Large intestine (tissue), 12 donors: ENCODE results near the gene ABCG4. TPM values are rescaled to one million over a fixed set of nuclear protein-coding genes. Genes with fewer than 3 reads are reported as not detected.
"Not testable (repeated sequence)": the region's sequence is repeated elsewhere in the genome, so short reads cannot be mapped to it uniquely, and the experiment has no call there.

Experiments used
- DNase-seq, 2 donors: peaks; one replicate each; pipeline versions ENCODE4 v3.0.0 to v3.0.0-alpha.2; 2013
- H3K27ac ChIP-seq: one replicate; pipeline ENCODE4 v1.5.1; 2013; ENCODE audit warnings: low read length
- H3K27me3 ChIP-seq: 2 replicates; pipeline ENCODE4 v1.6.1; 2013; ENCODE audit warnings: low read length; ENCODE audit not compliant: control insufficient read depth, insufficient read depth
- H3K36me3 ChIP-seq: 2 replicates; pipeline ENCODE4 v1.6.1; 2013; ENCODE audit warnings: low read length; ENCODE audit not compliant: control insufficient read depth, insufficient read depth
- H3K4me1 ChIP-seq: one replicate; pipeline ENCODE4 v1.6.1; 2013; ENCODE audit warnings: low read length; ENCODE audit not compliant: control insufficient read depth, insufficient read depth
- H3K4me3 ChIP-seq: one replicate; pipeline ENCODE4 v1.5.1; 2013; ENCODE audit warnings: low read length
- H3K9me3 ChIP-seq: one replicate; pipeline ENCODE4 v1.6.1; 2013; ENCODE audit warnings: mild to moderate bottlenecking, low read depth, low read length, moderate library complexity; ENCODE audit not compliant: control insufficient read depth
- WGBS: methylation state at CpG from one replicate; pipeline ENCODE4 v1.1.5; 2013; ENCODE audit warnings: low lambda C conversion rate; ENCODE audit not compliant: insufficient coverage; 5-methylcytosine and 5-hydroxymethylcytosine counted together
- long read RNA-seq, 11 donors: transcript quantifications; one replicate each; lab custom pipeline, GENCODE V29; 2026
- polyA plus RNA-seq: library from polyadenylated mRNA; unstranded; fragments of 120-200 nt; gene quantifications from one replicate; pipeline ENCODE4 v1.2.1, GENCODE V29; 2013

ABCG4 gene
- 1.2 TPM for polyA plus RNA-seq
- long read RNA-seq, donor 1 = 0 reads
- long read RNA-seq, donor 2 = 0 reads
- long read RNA-seq, donor 3 = 0 reads
- long read RNA-seq, donor 4 = 0 reads
- long read RNA-seq, donor 5 = 0 reads
- long read RNA-seq, donor 6 = 0 reads
- long read RNA-seq, donor 7 = 0 reads
- long read RNA-seq, donor 8 = 0 reads
- long read RNA-seq, donor 9 = 0 reads
- long read RNA-seq, donor 10 = 0 reads
- long read RNA-seq, donor 11 = 0 reads

GRCh38 chr11:119149018-119149785, at the start of gene ABCG4:
Gene ABCG4 (plus strand): TSS chr11:119149052. CDS start chr11:119149966, 914 bp downstream.
- Histone ChIP-seq H3K4me1 (no peaks in the 10 kb centered on the region), H3K27me3 (peaks cover 52% of the 10 kb centered on the region), H3K4me3 (peak within 1 kb of the TSS; percentile 36), H3K9me3 (peaks cover 3% of the 10 kb centered on the region), H3K36me3 (no peaks in the 10 kb centered on the region), H3K27ac (no peak within 1 kb of the TSS)
- DNase-seq = no peak
- no CpG with 5 or more reads among the region's 73 CpGs for WGBS

- H3K4me3 ChIP-seq = no peak overlapping the region
- H3K9me3 ChIP-seq = peaks cover 4% of the 10 kb centered on the region
- DNase-seq = no peak
- H3K36me3 ChIP-seq = peaks cover 22% of the 10 kb centered on the region
- no peaks in the 10 kb centered on the region for H3K27me3 ChIP-seq
- no CpG with 5 or more reads among the region's 6 CpGs for WGBS
- H3K27ac ChIP-seq = no peak overlapping the region
- peaks cover 17% of the 10 kb centered on the region for H3K4me1 ChIP-seq
Measured at GRCh38 chr11:119099711-119100110, 49.1 kb upstream of the ABCG4 start.

GRCh38 chr11:119100246-119100970, 48.4 kb upstream of the ABCG4 start:
- Histone ChIP-seq H3K27ac (no peak overlapping the region), H3K27me3 (no peaks in the 10 kb centered on the region), H3K4me3 (peak overlapping the region; percentile 86), H3K9me3 (no peaks in the 10 kb centered on the region), H3K36me3 (peaks cover 22% of the 10 kb centered on the region), H3K4me1 (peaks cover 17% of the 10 kb centered on the region)
- no CpG with 5 or more reads among the region's 11 CpGs for WGBS
- DNase-seq = peak in 1 of 2 donors; percentile 45

- Histone ChIP-seq H3K27ac (peak overlapping the region; percentile 91), H3K36me3 (peaks cover 22% of the 10 kb centered on the region), H3K9me3 (no peaks in the 10 kb centered on the region), H3K4me1 (peaks cover 18% of the 10 kb centered on the region), H3K27me3 (no peaks in the 10 kb centered on the region), H3K4me3 (peak overlapping the region; percentile 86)
- no peak for DNase-seq
- no CpG with 5 or more reads among the region's 29 CpGs for WGBS
Measured at GRCh38 chr11:119100994-119101758, 47.7 kb upstream of the ABCG4 start.

- Histone ChIP-seq H3K9me3 (no peaks in the 10 kb centered on the region), H3K36me3 (peaks cover 17% of the 10 kb centered on the region), H3K27me3 (no peaks in the 10 kb centered on the region), H3K4me3 (peak within 1 kb of the TSS; percentile 86), H3K4me1 (peaks cover 25% of the 10 kb centered on the region), H3K27ac (peak within 1 kb of the TSS; percentile 91)
- DNase-seq = peak; percentile 94 to 98
- WGBS = no CpG with 5 or more reads among the region's 32 CpGs
Measured at GRCh38 chr11:119101759-119102423, 47.0 kb upstream of the ABCG4 start, which contains the start of gene DPAGT1. Gene DPAGT1 (minus strand): TSS chr11:119101853. CDS start chr11:119101655, 198 bp downstream.

- H3K9me3 ChIP-seq, H3K4me3 ChIP-seq, H3K36me3 ChIP-seq, DNase-seq, H3K27me3 ChIP-seq: not testable (repeated sequence)
- Histone ChIP-seq H3K27ac (peak overlapping the region; percentile 91), H3K4me1 (peaks cover 28% of the 10 kb centered on the region)
- WGBS = no CpG with 5 or more reads among the region's 18 CpGs
Measured at GRCh38 chr11:119103161-119103664, 45.6 kb upstream of the ABCG4 start.

- WGBS = 100% methylated on average over 1 of the region's 4 CpGs
- Histone ChIP-seq H3K27ac (no peak overlapping the region), H3K36me3 (no peaks in the 10 kb centered on the region), H3K27me3 (no peaks in the 10 kb centered on the region), H3K9me3 (no peaks in the 10 kb centered on the region), H3K4me1 (peaks cover 33% of the 10 kb centered on the region), H3K4me3 (no peak overlapping the region)
- DNase-seq = no peak
Measured at GRCh38 chr11:119103793-119104192, 45.1 kb upstream of the ABCG4 start.

- H3K27me3 ChIP-seq = no peaks in the 10 kb centered on the region
- H3K9me3 ChIP-seq = no peaks in the 10 kb centered on the region
- H3K27ac ChIP-seq = peak within 1 kb of the TSS; percentile 82
- H3K4me3 ChIP-seq = peak within 1 kb of the TSS; percentile 75
- H3K4me1 ChIP-seq = peaks cover 35% of the 10 kb centered on the region
- peaks cover 20% of the 10 kb centered on the region for H3K36me3 ChIP-seq
- peak; percentile 92 to 96 for DNase-seq
- WGBS = no CpG with 5 or more reads among the region's 49 CpGs
Measured at GRCh38 chr11:119106564-119107537, 42.0 kb upstream of the ABCG4 start, which contains the start of gene C2CD2L. Gene C2CD2L (plus strand): TSS chr11:119107344. CDS start chr11:119107742, 398 bp downstream.
